Kidney (tissue), 14 donors: ENCODE results near the gene SMCO2. TPM values are rescaled to one million over a fixed set of nuclear protein-coding genes. Genes with fewer than 3 reads are reported as not detected.

Experiments
- DNase-seq, 5 donors: peaks; one replicate each; pipeline ENCODE4 v3.0.0-alpha.2; 2013 to 2020
- FAIRE-seq: peaks from 2 replicates; lab custom pipeline; 2012; peaks lifted over from hg19 to GRCh38; lab: Jason Lieb, UNC
- H3K27ac ChIP-seq, 2 donors: one replicate each; pipeline ENCODE4 v1.7.0; 2013; ENCODE audit warnings: low read depth in 2 of 2, low read length in 2 of 2, inconsistent platforms in 1 of 2
- H3K27me3 ChIP-seq: one replicate; pipeline ENCODE4 v1.7.1; 2013; ENCODE audit warnings: low read length, inconsistent platforms; ENCODE audit not compliant: control insufficient read depth, insufficient read depth
- H3K36me3 ChIP-seq, 3 donors: one replicate each; pipeline versions ENCODE4 v1.7.0 to v1.7.1; 2013; ENCODE audit warnings: low read length in 3 of 3, control low read depth in 1 of 3, inconsistent platforms in 1 of 3; ENCODE audit not compliant: insufficient read depth in 3 of 3, control insufficient read depth in 2 of 3
- H3K4me1 ChIP-seq, 3 donors: one replicate each; pipeline versions ENCODE4 v1.7.0 to v1.7.1; 2013; ENCODE audit warnings: low read length in 3 of 3, inconsistent platforms in 1 of 3, low read depth in 1 of 3; ENCODE audit not compliant: control insufficient read depth in 2 of 3, insufficient read depth in 2 of 3
- H3K4me3 ChIP-seq, 3 donors: one replicate each; pipeline versions ENCODE4 v1.7.0 to v1.8.1; 2013; ENCODE audit warnings: low read length in 3 of 3, control low read depth in 1 of 3, inconsistent platforms in 1 of 3
- H3K9ac ChIP-seq, 3 donors: one replicate each; pipeline versions ENCODE4 v1.7.0 to v1.7.1; 2013; ENCODE audit warnings: low read length in 3 of 3, control low read depth in 1 of 3, inconsistent platforms in 1 of 3
- H3K9me3 ChIP-seq, 3 donors: one replicate each; pipeline versions ENCODE4 v1.7.0 to v1.7.1; 2013; ENCODE audit warnings: low read length in 3 of 3, control low read depth in 1 of 3, inconsistent platforms in 1 of 3; ENCODE audit not compliant: control insufficient read depth in 2 of 3, insufficient read depth in 1 of 3
- intact Hi-C: fragments of 100-400 bp; cut with DNase I; formaldehyde crosslinking; loops from one replicate; pipeline ENCODE4 v1.11.1; 2022
- polyA plus RNA-seq: library from polyadenylated mRNA; stranded (reverse); fragments of 350-450 nt; fragmentation: Illumina TruSeq; extraction: RNeasy Lipid Tissue Mini Kit (QIAGEN cat#74804); gene quantifications from one replicate; pipeline ENCODE4 v1.2.3, GENCODE V29; 2014; ENCODE audit warnings: low read depth, low replicate concordance; ENCODE audit not compliant: insufficient read depth
- total RNA-seq: library from RNA; stranded (reverse); fragmentation: NEBNext Ultra II Directional; extraction: Animal tissue kit (Norgen Biotek cat#: 25700); gene quantifications from one replicate; pipeline ENCODE4 v1.2.1, GENCODE V29; 2021
- TF ChIP-seq, protein P1 (sequence below): IDR thresholded peaks from 3 replicates; pipeline ENCODE4 v1.5.1; 2012; ENCODE audit warnings: mild to moderate bottlenecking, moderate library complexity, borderline replicate concordance; ENCODE audit not compliant: insufficient read depth; ENCODE audit errors: extremely low read depth
- donor health status: control.
- donor health status: control.
- donor health status: control.
- donor health status: control.
- donor health status: control.
- donor health status: DM: yes; HTN: yes; CAD: no.
- donor health status: Normal renal cell carcinoma (clear cell type).

The SMCO2 gene
- total and polyA plus RNA-seq, 2 donors from 2014 or later = 0.38 TPM; not detected in 1

DNA sequence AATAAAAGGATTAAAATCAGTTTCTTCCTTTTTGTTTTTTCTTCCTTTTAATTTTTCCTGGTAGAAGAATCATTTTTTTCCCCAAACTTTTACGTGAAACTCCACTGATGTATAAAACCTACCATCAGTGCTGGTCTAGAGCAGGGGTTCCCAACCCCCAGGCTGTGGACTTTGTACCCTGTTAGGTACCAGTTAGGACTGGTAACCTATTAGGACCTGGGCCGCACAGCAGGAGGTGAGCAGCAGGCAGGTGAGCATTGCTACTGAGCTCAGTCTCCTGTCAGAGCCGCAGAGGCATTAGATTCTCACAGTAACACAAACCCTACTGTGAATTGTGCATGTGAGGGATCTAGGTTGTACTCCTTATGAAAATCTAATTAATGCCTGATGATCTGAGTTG lies 10.1 kb downstream of the SMCO2 start:
- intact Hi-C loops = no loop called here
- Histone ChIP-seq H3K4me1 (no peaks in the 10 kb centered on the region), H3K9ac (no peak overlapping the region), H3K9me3 (no peaks in the 10 kb centered on the region), H3K27me3 (no peaks in the 10 kb centered on the region), H3K36me3 (no peaks in the 10 kb centered on the region), H3K27ac (no peak overlapping the region), H3K4me3 (no peak overlapping the region)
- TF ChIP-seq, protein P1, sequence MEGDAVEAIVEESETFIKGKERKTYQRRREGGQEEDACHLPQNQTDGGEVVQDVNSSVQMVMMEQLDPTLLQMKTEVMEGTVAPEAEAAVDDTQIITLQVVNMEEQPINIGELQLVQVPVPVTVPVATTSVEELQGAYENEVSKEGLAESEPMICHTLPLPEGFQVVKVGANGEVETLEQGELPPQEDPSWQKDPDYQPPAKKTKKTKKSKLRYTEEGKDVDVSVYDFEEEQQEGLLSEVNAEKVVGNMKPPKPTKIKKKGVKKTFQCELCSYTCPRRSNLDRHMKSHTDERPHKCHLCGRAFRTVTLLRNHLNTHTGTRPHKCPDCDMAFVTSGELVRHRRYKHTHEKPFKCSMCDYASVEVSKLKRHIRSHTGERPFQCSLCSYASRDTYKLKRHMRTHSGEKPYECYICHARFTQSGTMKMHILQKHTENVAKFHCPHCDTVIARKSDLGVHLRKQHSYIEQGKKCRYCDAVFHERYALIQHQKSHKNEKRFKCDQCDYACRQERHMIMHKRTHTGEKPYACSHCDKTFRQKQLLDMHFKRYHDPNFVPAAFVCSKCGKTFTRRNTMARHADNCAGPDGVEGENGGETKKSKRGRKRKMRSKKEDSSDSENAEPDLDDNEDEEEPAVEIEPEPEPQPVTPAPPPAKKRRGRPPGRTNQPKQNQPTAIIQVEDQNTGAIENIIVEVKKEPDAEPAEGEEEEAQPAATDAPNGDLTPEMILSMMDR = no peak
- FAIRE-seq = no peak
- DNase-seq = peak in 3 of 5 donors; percentile 22 to 48 (median 40)

DNA sequence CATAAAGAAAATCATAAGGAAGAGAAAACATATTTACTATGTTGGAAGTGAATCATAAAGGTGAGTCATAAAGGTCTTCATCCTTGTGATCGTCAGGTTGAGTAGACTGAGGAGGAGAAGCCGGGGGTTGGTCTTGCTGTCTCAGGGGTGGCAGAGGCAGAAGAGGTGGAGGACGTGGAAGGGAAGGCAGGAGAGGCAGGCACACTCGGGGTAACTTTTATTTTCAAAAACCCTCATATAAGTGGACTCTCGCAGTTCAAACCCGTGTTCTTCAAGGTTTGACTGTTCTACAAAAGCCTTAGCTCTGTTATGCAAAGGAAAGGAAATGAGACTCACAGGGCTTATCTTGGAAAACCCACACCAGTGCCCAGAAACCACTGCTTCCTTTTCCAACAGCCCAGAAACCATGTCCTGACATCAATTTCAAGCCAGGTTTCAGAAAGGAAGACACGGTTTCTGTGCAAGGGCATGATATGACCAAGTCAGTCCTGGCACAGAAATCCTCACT lies 14.0 kb downstream of the SMCO2 start:
- intact Hi-C loops = no loop called here
- no peak overlapping the region for H3K27ac ChIP-seq
- DNase-seq = no peak
- no peaks in the 10 kb centered on the region for H3K36me3 ChIP-seq
- TF ChIP-seq, protein P1 = no peak
- H3K9ac ChIP-seq = no peak overlapping the region
- no peak for FAIRE-seq
- no peaks in the 10 kb centered on the region for H3K9me3 ChIP-seq
- H3K4me3 ChIP-seq = no peak overlapping the region
- no peaks in the 10 kb centered on the region for H3K4me1 ChIP-seq
- no peaks in the 10 kb centered on the region for H3K27me3 ChIP-seq

DNA sequence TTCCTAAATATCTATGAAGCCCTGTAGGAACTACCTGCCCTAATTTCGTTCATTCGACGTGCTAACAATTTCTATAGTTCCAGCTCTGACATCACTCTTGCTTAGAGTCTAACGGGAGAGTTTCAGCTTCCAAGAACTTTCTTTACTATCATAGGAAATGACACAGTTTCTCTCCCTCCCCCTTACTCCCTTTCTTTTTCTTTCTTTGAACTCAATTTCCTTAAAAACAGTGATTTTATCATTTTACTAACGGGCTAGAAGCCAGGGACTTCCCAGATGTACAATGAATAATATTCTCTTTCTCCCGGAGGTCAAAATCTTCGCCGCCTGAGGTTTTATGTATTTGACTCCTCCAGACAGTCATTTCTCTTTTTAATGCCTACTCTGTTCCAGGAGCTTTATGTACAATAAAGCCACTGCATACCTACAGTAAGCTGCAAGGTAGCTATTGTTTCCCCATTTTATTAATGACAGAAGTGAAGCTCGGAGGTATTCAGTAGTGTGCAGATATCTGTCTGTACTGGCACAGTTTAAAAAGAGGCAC lies 15.7 kb downstream of the SMCO2 start:
- peak overlapping the region in 1 of 2 donors; percentile 10 for H3K27ac ChIP-seq
- FAIRE-seq (no peak), DNase-seq (peak in 2 of 5 donors; percentile 53 to 69)
- H3K9ac ChIP-seq = no peak overlapping the region
- H3K36me3 ChIP-seq = no peaks in the 10 kb centered on the region
- H3K27me3 ChIP-seq = no peaks in the 10 kb centered on the region
- intact Hi-C loops = no loop called here
- TF ChIP-seq, protein P1 = no peak
- no peaks in the 10 kb centered on the region for H3K9me3 ChIP-seq
- no peak overlapping the region for H3K4me3 ChIP-seq
- no peaks in the 10 kb centered on the region for H3K4me1 ChIP-seq
